Liver (tissue), 9 donors: ENCODE results near the gene CPNE4. TPM values are rescaled to one million over a fixed set of nuclear protein-coding genes. Genes with fewer than 3 reads are reported as not detected.

ENCODE experiments used
- DNase-seq: peaks from one replicate; pipeline ENCODE4 v3.0.0-alpha.2; 2017; ENCODE audit warnings: low spot score
- H3K27ac ChIP-seq, 2 donors: one replicate each; pipeline ENCODE4 v1.7.0; 2013; ENCODE audit warnings: inconsistent platforms in 2 of 2, low read length in 2 of 2, control low read depth in 1 of 2, low read depth in 1 of 2, mild to moderate bottlenecking in 1 of 2
- H3K27me3 ChIP-seq, 4 donors: one replicate each; pipeline versions ENCODE4 v1.6.1 to v1.7.0; 2013; ENCODE audit warnings: low read length in 3 of 4, inconsistent platforms in 1 of 4, mild to moderate bottlenecking in 1 of 4, moderate library complexity in 1 of 4; ENCODE audit not compliant: control insufficient read depth in 4 of 4, insufficient read depth in 4 of 4
- H3K36me3 ChIP-seq, 4 donors: one replicate each; pipeline versions ENCODE4 v1.6.1 to v1.7.0; 2013; ENCODE audit warnings: low read length in 3 of 4, mild to moderate bottlenecking in 3 of 4, low read depth in 1 of 4, moderate library complexity in 1 of 4; ENCODE audit not compliant: control insufficient read depth in 4 of 4, insufficient read depth in 3 of 4
- H3K4me1 ChIP-seq, 4 donors: one replicate each; pipeline versions ENCODE4 v1.6.1 to v1.7.0; 2013; ENCODE audit warnings: low read length in 3 of 4, mild to moderate bottlenecking in 3 of 4, moderate library complexity in 1 of 4; ENCODE audit not compliant: control insufficient read depth in 4 of 4, insufficient read depth in 4 of 4
- H3K4me3 ChIP-seq, 3 donors: one replicate each; pipeline versions ENCODE4 v1.6.1 to v1.7.0; 2013; ENCODE audit warnings: low read length in 3 of 3, control low read depth in 1 of 3, low read depth in 1 of 3, mild to moderate bottlenecking in 1 of 3
- H3K9ac ChIP-seq, 2 donors: one replicate each; pipeline ENCODE4 v1.7.0; 2013; ENCODE audit warnings: low read length in 2 of 2, mild to moderate bottlenecking in 2 of 2, moderate library complexity in 2 of 2, control low read depth in 1 of 2, low read depth in 1 of 2
- H3K9me3 ChIP-seq, 4 donors: one replicate each; pipeline versions ENCODE4 v1.6.1 to v1.7.0; 2013; ENCODE audit warnings: low read length in 3 of 4; ENCODE audit not compliant: control insufficient read depth in 4 of 4
- EGR1 ChIP-seq, 2 donors: IDR thresholded peaks; 2 replicates each; pipeline ENCODE4 v1.6.1; 2016 to 2018; ENCODE audit warnings: antibody characterized with exemption in 2 of 2, low read depth in 2 of 2
- FOXA2 ChIP-seq: IDR thresholded peaks from 2 replicates; pipeline ENCODE4 v1.6.1; 2016; ENCODE audit warnings: antibody characterized with exemption
- GABPA ChIP-seq, 2 donors: IDR thresholded peaks in 1 of 2; conservative IDR thresholded peaks in 1 of 2; 2 replicates each; pipeline ENCODE4 v1.6.1; 2016; ENCODE audit warnings: antibody characterized with exemption in 2 of 2, mild to moderate bottlenecking in 1 of 2, moderate library complexity in 1 of 2
- HNF4A ChIP-seq, 2 donors: conservative IDR thresholded peaks; 2 replicates each; pipeline ENCODE4 v1.6.1; 2016; ENCODE audit warnings: antibody characterized with exemption in 2 of 2, mild to moderate bottlenecking in 2 of 2
- HNF4G ChIP-seq: IDR thresholded peaks from 2 replicates; pipeline ENCODE4 v1.6.1; 2016; ENCODE audit warnings: antibody characterized with exemption
- JUND ChIP-seq, 2 donors: IDR thresholded peaks; 2 replicates each; pipeline ENCODE4 v1.6.1; 2016; ENCODE audit warnings: antibody characterized with exemption in 2 of 2
- NR2F2 ChIP-seq: IDR thresholded peaks from 2 replicates; pipeline ENCODE4 v1.6.1; 2016; ENCODE audit warnings: antibody characterized with exemption
- RXRA ChIP-seq, 2 donors: IDR thresholded peaks; 2 replicates each; pipeline ENCODE4 v1.6.1; 2017 to 2018; ENCODE audit warnings: antibody characterized with exemption in 2 of 2, mild to moderate bottlenecking in 1 of 2
- SP1 ChIP-seq: IDR thresholded peaks from 2 replicates; pipeline ENCODE4 v1.6.1; 2018; ENCODE audit warnings: antibody characterized with exemption, mild to moderate bottlenecking
- TAF1 ChIP-seq: conservative IDR thresholded peaks from 2 replicates; pipeline ENCODE4 v1.6.1; 2016; ENCODE audit warnings: antibody characterized with exemption, mild to moderate bottlenecking
- YY1 ChIP-seq: IDR thresholded peaks from 2 replicates; pipeline ENCODE4 v1.6.1; 2016; ENCODE audit warnings: antibody characterized with exemption, mild to moderate bottlenecking
- ZBTB33 ChIP-seq: IDR thresholded peaks from 2 replicates; pipeline ENCODE4 v1.6.1; 2016; ENCODE audit warnings: antibody characterized with exemption
- WGBS: extraction: QIAGEN DNeasy Blood & Tissue Kit; methylation state at CpG from one replicate; pipeline ENCODE4 v1.1.7; 2013; 5-methylcytosine and 5-hydroxymethylcytosine counted together
- polyA plus RNA-seq, 2 donors: library from polyadenylated mRNA; stranded (reverse) in 1 of 2; unstranded in 1 of 2; fragments of 200-250 nt in 1 of 2; fragments of >200 nt in 1 of 2; fragmentation: Nextera tagmentation in 1 of 2; extraction: Ambion mirVana in 1 of 2; gene quantifications; one replicate each; pipeline versions ENCODE4 v1.2.1 to v1.2.3, GENCODE V29; 2013 to 2015
- total RNA-seq, 2 donors: library from RNA; depleted of rRNA; stranded (reverse); fragments of >200 nt; gene quantifications; one replicate each; pipeline ENCODE4 v1.2.3, GENCODE V29; 2014
- TF ChIP-seq, protein P1 (sequence below): IDR thresholded peaks from 2 replicates; pipeline ENCODE4 v1.6.1; 2016; ENCODE audit warnings: antibody characterized with exemption
- TF ChIP-seq, protein P2 (sequence below): IDR thresholded peaks from 2 replicates; pipeline ENCODE4 v1.6.1; 2016; ENCODE audit warnings: antibody characterized with exemption, mild to moderate bottlenecking
- TF ChIP-seq, protein P3 (sequence below): fragments of 150-350 bp; IDR thresholded peaks from 2 replicates; pipeline ENCODE4 v1.5.1; 2017; ENCODE audit warnings: improper control_type of control experiment, low read depth, low read length; ENCODE audit not compliant: missing input control
- donor health status: healthy.
- donor health status: healthy.
- donor health status: healthy.
- donor health status: healthy.
- donor health status: healthy.

Gene CPNE4
- total and polyA plus RNA-seq, 4 donors: under 0.01 to 0.03 TPM; not detected in 2

DNA sequence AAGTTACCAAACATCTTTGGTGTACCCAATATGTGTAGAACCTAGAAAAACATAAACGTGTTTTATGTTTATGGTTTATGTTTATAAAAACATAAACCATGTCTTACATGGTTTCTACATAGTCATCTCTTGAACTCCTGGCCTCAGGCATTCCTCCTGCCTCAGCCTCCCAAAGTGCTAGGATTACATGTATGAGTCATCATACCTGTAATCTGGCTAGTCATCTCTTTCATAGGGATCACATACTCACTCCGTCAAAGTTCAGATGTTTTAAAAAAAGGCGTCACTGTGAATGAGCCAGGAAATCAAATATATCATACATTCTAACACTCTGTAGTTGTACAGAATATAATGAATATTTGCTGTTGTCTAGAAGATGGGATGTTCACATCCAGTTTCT lies 178.6 kb downstream of the CPNE4 start:
- H3K27me3 ChIP-seq: no peaks in the 10 kb centered on the region
- H3K9me3 ChIP-seq: no peaks in the 10 kb centered on the region
- TF ChIP-seq, protein P1, sequence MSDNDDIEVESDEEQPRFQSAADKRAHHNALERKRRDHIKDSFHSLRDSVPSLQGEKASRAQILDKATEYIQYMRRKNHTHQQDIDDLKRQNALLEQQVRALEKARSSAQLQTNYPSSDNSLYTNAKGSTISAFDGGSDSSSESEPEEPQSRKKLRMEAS: no peak
- TF ChIP-seq TAF1: no peak
- TF ChIP-seq YY1: no peak
- no peak for TF ChIP-seq NR2F2
- no peak for TF ChIP-seq JUND (IDR thresholded peaks at IDR 0.05)
- TF ChIP-seq ZBTB33: no peak
- TF ChIP-seq, protein P2, sequence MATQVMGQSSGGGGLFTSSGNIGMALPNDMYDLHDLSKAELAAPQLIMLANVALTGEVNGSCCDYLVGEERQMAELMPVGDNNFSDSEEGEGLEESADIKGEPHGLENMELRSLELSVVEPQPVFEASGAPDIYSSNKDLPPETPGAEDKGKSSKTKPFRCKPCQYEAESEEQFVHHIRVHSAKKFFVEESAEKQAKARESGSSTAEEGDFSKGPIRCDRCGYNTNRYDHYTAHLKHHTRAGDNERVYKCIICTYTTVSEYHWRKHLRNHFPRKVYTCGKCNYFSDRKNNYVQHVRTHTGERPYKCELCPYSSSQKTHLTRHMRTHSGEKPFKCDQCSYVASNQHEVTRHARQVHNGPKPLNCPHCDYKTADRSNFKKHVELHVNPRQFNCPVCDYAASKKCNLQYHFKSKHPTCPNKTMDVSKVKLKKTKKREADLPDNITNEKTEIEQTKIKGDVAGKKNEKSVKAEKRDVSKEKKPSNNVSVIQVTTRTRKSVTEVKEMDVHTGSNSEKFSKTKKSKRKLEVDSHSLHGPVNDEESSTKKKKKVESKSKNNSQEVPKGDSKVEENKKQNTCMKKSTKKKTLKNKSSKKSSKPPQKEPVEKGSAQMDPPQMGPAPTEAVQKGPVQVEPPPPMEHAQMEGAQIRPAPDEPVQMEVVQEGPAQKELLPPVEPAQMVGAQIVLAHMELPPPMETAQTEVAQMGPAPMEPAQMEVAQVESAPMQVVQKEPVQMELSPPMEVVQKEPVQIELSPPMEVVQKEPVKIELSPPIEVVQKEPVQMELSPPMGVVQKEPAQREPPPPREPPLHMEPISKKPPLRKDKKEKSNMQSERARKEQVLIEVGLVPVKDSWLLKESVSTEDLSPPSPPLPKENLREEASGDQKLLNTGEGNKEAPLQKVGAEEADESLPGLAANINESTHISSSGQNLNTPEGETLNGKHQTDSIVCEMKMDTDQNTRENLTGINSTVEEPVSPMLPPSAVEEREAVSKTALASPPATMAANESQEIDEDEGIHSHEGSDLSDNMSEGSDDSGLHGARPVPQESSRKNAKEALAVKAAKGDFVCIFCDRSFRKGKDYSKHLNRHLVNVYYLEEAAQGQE: no peak
- no peak for TF ChIP-seq RXRA (IDR thresholded peaks at IDR 0.05)
- no peak for TF ChIP-seq FOXA2
- TF ChIP-seq SP1: no peak
- TF ChIP-seq EGR1 (IDR thresholded peaks at IDR 0.05; ENCODE audit: low read depth in 2 of 2): no peak
- TF ChIP-seq GABPA (IDR thresholded peaks at IDR 0.05 in 1 of 2, conservative IDR thresholded peaks at IDR 0.05 in 1 of 2): no peak
- TF ChIP-seq, protein P3, sequence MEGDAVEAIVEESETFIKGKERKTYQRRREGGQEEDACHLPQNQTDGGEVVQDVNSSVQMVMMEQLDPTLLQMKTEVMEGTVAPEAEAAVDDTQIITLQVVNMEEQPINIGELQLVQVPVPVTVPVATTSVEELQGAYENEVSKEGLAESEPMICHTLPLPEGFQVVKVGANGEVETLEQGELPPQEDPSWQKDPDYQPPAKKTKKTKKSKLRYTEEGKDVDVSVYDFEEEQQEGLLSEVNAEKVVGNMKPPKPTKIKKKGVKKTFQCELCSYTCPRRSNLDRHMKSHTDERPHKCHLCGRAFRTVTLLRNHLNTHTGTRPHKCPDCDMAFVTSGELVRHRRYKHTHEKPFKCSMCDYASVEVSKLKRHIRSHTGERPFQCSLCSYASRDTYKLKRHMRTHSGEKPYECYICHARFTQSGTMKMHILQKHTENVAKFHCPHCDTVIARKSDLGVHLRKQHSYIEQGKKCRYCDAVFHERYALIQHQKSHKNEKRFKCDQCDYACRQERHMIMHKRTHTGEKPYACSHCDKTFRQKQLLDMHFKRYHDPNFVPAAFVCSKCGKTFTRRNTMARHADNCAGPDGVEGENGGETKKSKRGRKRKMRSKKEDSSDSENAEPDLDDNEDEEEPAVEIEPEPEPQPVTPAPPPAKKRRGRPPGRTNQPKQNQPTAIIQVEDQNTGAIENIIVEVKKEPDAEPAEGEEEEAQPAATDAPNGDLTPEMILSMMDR: no peak
- TF ChIP-seq HNF4A (conservative IDR thresholded peaks at IDR 0.05): no peak
- no peak for TF ChIP-seq HNF4G
- H3K9ac ChIP-seq: no peak overlapping the region
- H3K36me3 ChIP-seq: no peaks in the 10 kb centered on the region
- no peak overlapping the region for H3K4me3 ChIP-seq
- H3K4me1 ChIP-seq: no peaks in the 10 kb centered on the region
- H3K27ac ChIP-seq: no peak overlapping the region
- no peak for DNase-seq
- 85% methylated on average over 3 of the region's 3 CpGs for WGBS

- no peak overlapping the region for H3K4me3 ChIP-seq
- H3K9ac ChIP-seq: no peak overlapping the region
- no peak for DNase-seq
- H3K36me3 ChIP-seq: no peaks in the 10 kb centered on the region
- H3K27me3 ChIP-seq: peaks cover 0 to 9% (median 0%) of the 10 kb centered on the region in 4 donors
- no peaks in the 10 kb centered on the region for H3K4me1 ChIP-seq
- H3K9me3 ChIP-seq: no peaks in the 10 kb centered on the region
- WGBS: 84% methylated on average over 3 of the region's 3 CpGs
- no peak overlapping the region for H3K27ac ChIP-seq
- TF ChIP-seq JUND (IDR thresholded peaks at IDR 0.05) (no peak), ZBTB33 (no peak)
These were observed 184.6 kb downstream of the CPNE4 start for GRCh38 chr3:131850223-131850622.
